Keratinocyte (primary cell): ENCODE data around the gene ARPC1B. TPM values are rescaled to one million over a fixed set of nuclear protein-coding genes. Genes with fewer than 3 reads are reported as not detected.

ENCODE experiments used
- DNase-seq: peaks from one replicate; pipeline ENCODE4 v3.0.0-alpha.2; 2011; ENCODE audit warnings: low read depth, missing footprints, low spot score
- FAIRE-seq: peaks from 2 replicates; lab custom pipeline; 2011; peaks lifted over from hg19 to GRCh38; lab: Jason Lieb, UNC
- H2AFZ ChIP-seq: 2 replicates; pipeline ENCODE4 v1.6.0; 2012; ENCODE audit warnings: low read length, control low read depth, inconsistent platforms; ENCODE audit not compliant: control insufficient read depth
- H3K27ac ChIP-seq: 2 replicates; pipeline ENCODE4 v1.5.1; 2011; ENCODE audit warnings: low read length; ENCODE audit not compliant: control insufficient read depth, insufficient read depth
- H3K27me3 ChIP-seq: 3 replicates; pipeline ENCODE4 v1.6.0; 2011; ENCODE audit warnings: low read length; ENCODE audit not compliant: control insufficient read depth, insufficient read depth; ENCODE audit errors: extremely low read depth
- H3K36me3 ChIP-seq, 2 experiments: 2 replicates in 1 of 2; 3 replicates in 1 of 2; pipeline ENCODE4 v1.5.1; 2011; ENCODE audit warnings: low read length in 2 of 2, mild to moderate bottlenecking in 1 of 2; ENCODE audit not compliant: control insufficient read depth in 2 of 2, insufficient read depth in 2 of 2; ENCODE audit errors: extremely low read depth in 1 of 2
- H3K4me1 ChIP-seq: 3 replicates; pipeline ENCODE4 v1.5.1; 2011; ENCODE audit warnings: low read length; ENCODE audit not compliant: control insufficient read depth, insufficient read depth; ENCODE audit errors: extremely low read depth
- H3K4me2 ChIP-seq: 3 replicates; pipeline ENCODE4 v1.6.0; 2011; ENCODE audit warnings: low read depth, low read length; ENCODE audit not compliant: control insufficient read depth, insufficient read depth; ENCODE audit errors: extremely low read depth
- H3K4me3 ChIP-seq, 3 experiments: fragments of 200-600 bp in 1 of 3; sonication (generic) in 1 of 3; 2 replicates in 2 of 3; 3 replicates in 1 of 3; pipeline ENCODE4 v1.5.1; 2011 to 2016; ENCODE audit warnings: low read length in 3 of 3, mild to moderate bottlenecking in 3 of 3, control low read depth in 2 of 3, inconsistent platforms in 1 of 3, low read depth in 1 of 3, mixed read lengths in 1 of 3, mixed run types in 1 of 3, moderate library complexity in 1 of 3; ENCODE audit not compliant: control insufficient read depth in 2 of 3, insufficient read depth in 2 of 3; ENCODE audit errors: extremely low read depth in 1 of 3
- H3K79me2 ChIP-seq: 2 replicates; pipeline ENCODE4 v1.6.0; 2012; ENCODE audit warnings: low read length; ENCODE audit not compliant: control insufficient read depth, insufficient read depth
- H3K9ac ChIP-seq: 3 replicates; pipeline ENCODE4 v1.6.0; 2011; ENCODE audit warnings: low read length; ENCODE audit not compliant: control insufficient read depth, insufficient read depth; ENCODE audit errors: extremely low read depth
- H3K9me1 ChIP-seq: 3 replicates; pipeline ENCODE4 v1.6.0; 2011; ENCODE audit warnings: low read length; ENCODE audit not compliant: control insufficient read depth, insufficient read depth; ENCODE audit errors: extremely low read depth
- H3K9me3 ChIP-seq: 2 replicates; pipeline ENCODE4 v1.5.1; 2012; ENCODE audit warnings: low read depth, low read length; ENCODE audit not compliant: control insufficient read depth
- H4K20me1 ChIP-seq: 3 replicates; pipeline ENCODE4 v1.6.0; 2011; ENCODE audit warnings: low read length; ENCODE audit not compliant: control insufficient read depth, insufficient read depth; ENCODE audit errors: extremely low read depth
- EZH2 ChIP-seq: IDR thresholded peaks from one replicate; pipeline ENCODE4 v1.6.1; 2012; ENCODE audit warnings: inconsistent platforms, mild to moderate bottlenecking, low read length, moderate library complexity
- dilution Hi-C: fragments of 300-500 bp; cut with MboI; formaldehyde crosslinking; loops from one replicate; pipeline ENCODE4 v1.7.0; 2020; ENCODE audit warnings: low sequenced_read_pairs; ENCODE audit not compliant: extremely low pct_ligation_motif_present
- polyA plus RNA-seq, 5 experiments: library from polyadenylated mRNA; depleted of rRNA in 3 of 5; stranded (reverse) in 3 of 5; stranded (forward) in 1 of 5; unstranded in 1 of 5; fragments of >200 nt; gene quantifications; 1 replicate in 1 of 5; 2 replicates in 3 of 5; 3 replicates in 1 of 5; pipeline versions ENCODE4 v1.2.1 to v1.2.3, GENCODE V29; 2011 to 2012; ENCODE audit warnings: missing spikeins in 2 of 5, low read depth in 1 of 5, low replicate concordance in 1 of 5
- TF ChIP-seq, protein P1 (sequence below), 3 experiments: IDR thresholded peaks in 1 of 3; conservative IDR thresholded peaks in 1 of 3; optimal IDR thresholded peaks in 1 of 3; 2 replicates in 2 of 3; 3 replicates in 1 of 3; pipeline versions ENCODE3 to v1.5.1; 2011; ENCODE audit warnings: low read length in 3 of 3, mild to moderate bottlenecking in 3 of 3, moderate library complexity in 2 of 3, control low read depth in 1 of 3, inconsistent platforms in 1 of 3; ENCODE audit not compliant: insufficient read depth in 2 of 3; ENCODE audit errors: extremely low read depth in 1 of 3

Gene ARPC1B
- polyA plus RNA-seq, 1 donor (not counting 4 experiments of a cell fraction or from before 2014, with no cell fraction given): 383 TPM

- H3K4me2 ChIP-seq: peak within 1 kb of the TSS; percentile 98
- peak within 1 kb of the TSS; percentile 73 to 100 (median 100) for H3K4me3 ChIP-seq
- peaks cover 18 to 44% of the 10 kb centered on the region in 2 experiments for H3K36me3 ChIP-seq
- no peaks in the 10 kb centered on the region for H3K9me3 ChIP-seq
- no peak for FAIRE-seq
- peaks cover 3% of the 10 kb centered on the region for H3K9me1 ChIP-seq
- peak within 1 kb of the TSS; percentile 97 for H2AFZ ChIP-seq
- peak; percentile 88 for DNase-seq
- H3K9ac ChIP-seq: peak within 1 kb of the TSS; percentile 96
- dilution Hi-C loops: no loop called here
- H3K79me2 ChIP-seq: peaks cover 86% of the 10 kb centered on the region
- peaks cover 28% of the 10 kb centered on the region for H3K4me1 ChIP-seq
- TF ChIP-seq EZH2: no peak
- TF ChIP-seq, protein P1, sequence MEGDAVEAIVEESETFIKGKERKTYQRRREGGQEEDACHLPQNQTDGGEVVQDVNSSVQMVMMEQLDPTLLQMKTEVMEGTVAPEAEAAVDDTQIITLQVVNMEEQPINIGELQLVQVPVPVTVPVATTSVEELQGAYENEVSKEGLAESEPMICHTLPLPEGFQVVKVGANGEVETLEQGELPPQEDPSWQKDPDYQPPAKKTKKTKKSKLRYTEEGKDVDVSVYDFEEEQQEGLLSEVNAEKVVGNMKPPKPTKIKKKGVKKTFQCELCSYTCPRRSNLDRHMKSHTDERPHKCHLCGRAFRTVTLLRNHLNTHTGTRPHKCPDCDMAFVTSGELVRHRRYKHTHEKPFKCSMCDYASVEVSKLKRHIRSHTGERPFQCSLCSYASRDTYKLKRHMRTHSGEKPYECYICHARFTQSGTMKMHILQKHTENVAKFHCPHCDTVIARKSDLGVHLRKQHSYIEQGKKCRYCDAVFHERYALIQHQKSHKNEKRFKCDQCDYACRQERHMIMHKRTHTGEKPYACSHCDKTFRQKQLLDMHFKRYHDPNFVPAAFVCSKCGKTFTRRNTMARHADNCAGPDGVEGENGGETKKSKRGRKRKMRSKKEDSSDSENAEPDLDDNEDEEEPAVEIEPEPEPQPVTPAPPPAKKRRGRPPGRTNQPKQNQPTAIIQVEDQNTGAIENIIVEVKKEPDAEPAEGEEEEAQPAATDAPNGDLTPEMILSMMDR (optimal IDR thresholded peaks at IDR 0.05 in 1 of 3, IDR thresholded peaks at IDR 0.05 in 1 of 3, conservative IDR thresholded peaks at IDR 0.05 in 1 of 3; ENCODE audit: extremely low read depth in 1 of 3, insufficient read depth in 2 of 3, low read length in 3 of 3): peak in 1 of 3 experiments; percentile 7
- peak within 1 kb of the TSS; percentile 98 for H3K27ac ChIP-seq
- no peaks in the 10 kb centered on the region for H3K27me3 ChIP-seq
- H4K20me1 ChIP-seq: peaks cover 22% of the 10 kb centered on the region
These were observed 34.1 kb downstream of the ARPC1B start, which contains the start of the genes BUD31 and PDAP1 for GRCh38 chr7:99408379-99409191. BUD31 (plus strand) TSS chr7:99408969; CDS start chr7:99411093, 2,124 bp downstream. PDAP1 (minus strand) TSS chr7:99408597; CDS start chr7:99408548, 49 bp downstream.

DNA sequence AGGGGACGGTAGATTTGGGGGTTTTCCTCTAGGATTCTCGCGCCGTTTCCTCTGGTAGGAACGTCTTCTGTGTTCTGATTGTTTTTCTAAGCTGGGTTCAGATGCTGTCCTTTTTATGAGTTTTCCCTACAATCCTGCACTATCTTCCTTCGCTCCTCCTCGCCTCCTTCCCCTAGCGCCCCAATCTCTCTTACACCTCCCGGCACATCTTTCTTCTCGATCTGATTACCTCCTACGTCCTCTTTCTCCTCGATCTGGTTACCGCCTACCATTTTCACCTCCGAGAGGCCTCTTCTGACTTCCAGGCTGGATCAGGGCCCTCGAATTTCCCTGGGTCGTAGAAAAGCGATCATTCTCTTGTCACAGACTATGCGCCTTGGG is 34.7 kb downstream of the ARPC1B start:
- H3K79me2 ChIP-seq: peaks cover 80% of the 10 kb centered on the region
- no peaks in the 10 kb centered on the region for H3K27me3 ChIP-seq
- H3K27ac ChIP-seq: peak overlapping the region; percentile 98
- H3K4me3 ChIP-seq: peak overlapping the region; percentile 73 to 100 (median 100)
- no peaks in the 10 kb centered on the region for H3K9me3 ChIP-seq
- H2AFZ ChIP-seq: peak overlapping the region; percentile 97
- TF ChIP-seq, protein P1 (optimal IDR thresholded peaks at IDR 0.05 in 1 of 3, IDR thresholded peaks at IDR 0.05 in 1 of 3, conservative IDR thresholded peaks at IDR 0.05 in 1 of 3; ENCODE audit: extremely low read depth in 1 of 3, insufficient read depth in 2 of 3, low read length in 3 of 3): no peak
- TF ChIP-seq EZH2: no peak
- H3K9ac ChIP-seq: peak overlapping the region; percentile 96
- H3K4me2 ChIP-seq: peak overlapping the region; percentile 98
- peaks cover 15 to 38% of the 10 kb centered on the region in 2 experiments for H3K36me3 ChIP-seq
- H3K4me1 ChIP-seq: peaks cover 28% of the 10 kb centered on the region
- peaks cover 16% of the 10 kb centered on the region for H4K20me1 ChIP-seq
- dilution Hi-C loops: no loop called here
- FAIRE-seq: no peak
- H3K9me1 ChIP-seq: peaks cover 3% of the 10 kb centered on the region
- DNase-seq: no peak
